HG03066 (cell line): ENCODE results near the gene PGM5.
"Not testable (repeated sequence)": the region's sequence is repeated elsewhere in the genome, so short reads cannot be mapped to it uniquely, and the experiment has no call there.

Source experiments
- ATAC-seq: cut with Tn5 transposase; IDR thresholded peaks from one replicate; pipeline ENCODE4 v1.9.1; 2021; ENCODE audit warnings: low read depth; ENCODE audit not compliant: unreplicated experiment

Gene PGM5

GRCh38 chr9:68356380-68357118 lies at the start of gene PGM5:
Gene PGM5 (plus strand): TSS chr9:68356611. CDS start chr9:68357128, 517 bp downstream.
- not testable (repeated sequence) for ATAC-seq

GRCh38 chr9:68307127-68307526 lies 49.3 kb upstream of the PGM5 start:
- not testable (repeated sequence) for ATAC-seq

- not testable (repeated sequence) for ATAC-seq
Measured at GRCh38 chr9:68307654-68308053, 48.8 kb upstream of the PGM5 start.

GRCh38 chr9:68311208-68311607 lies 45.2 kb upstream of the PGM5 start:
- ATAC-seq: not testable (repeated sequence)

- ATAC-seq: not testable (repeated sequence)
Measured at GRCh38 chr9:68318209-68318608, 38.2 kb upstream of the PGM5 start.

- ATAC-seq: not testable (repeated sequence)
Measured at GRCh38 chr9:68323749-68324148, 32.7 kb upstream of the PGM5 start.

- ATAC-seq: not testable (repeated sequence)
Measured at GRCh38 chr9:68324518-68324917, 31.9 kb upstream of the PGM5 start.

GRCh38 chr9:68329106-68329505 lies 27.3 kb upstream of the PGM5 start:
- ATAC-seq: not testable (repeated sequence)

GRCh38 chr9:68330531-68331173 lies 25.8 kb upstream of the PGM5 start:
- not testable (repeated sequence) for ATAC-seq

- not testable (repeated sequence) for ATAC-seq
Measured at GRCh38 chr9:68332122-68332521, 24.3 kb upstream of the PGM5 start.

- ATAC-seq: not testable (repeated sequence)
Measured at GRCh38 chr9:68335935-68336334, 20.5 kb upstream of the PGM5 start.

GRCh38 chr9:68336639-68337339 lies 19.6 kb upstream of the PGM5 start:
- ATAC-seq: not testable (repeated sequence)

GRCh38 chr9:68338000-68338399 lies 18.4 kb upstream of the PGM5 start:
- not testable (repeated sequence) for ATAC-seq

GRCh38 chr9:68342265-68343025 lies 14.0 kb upstream of the PGM5 start:
- peak; percentile 85 for ATAC-seq

- not testable (repeated sequence) for ATAC-seq
Measured at GRCh38 chr9:68343242-68343641, 13.2 kb upstream of the PGM5 start.

GRCh38 chr9:68343992-68344391 lies 12.4 kb upstream of the PGM5 start:
- ATAC-seq: not testable (repeated sequence)

- ATAC-seq: not testable (repeated sequence)
Measured at GRCh38 chr9:68351689-68352088, 4.7 kb upstream of the PGM5 start.

- ATAC-seq: not testable (repeated sequence)
Measured at GRCh38 chr9:68355993-68356379, 425 bp upstream of the PGM5 start.

GRCh38 chr9:68357119-68357714 lies 806 bp downstream of the PGM5 start:
- ATAC-seq: not testable (repeated sequence)

- ATAC-seq: not testable (repeated sequence)
Measured at GRCh38 chr9:68366933-68367547, 10.6 kb downstream of the PGM5 start.
